Hypothalamus (tissue), 51 donors: ENCODE results near the gene AGPAT2.
A peak's percentile ranks its signal among the peaks of the same experiment; 100 is the strongest.

Experiments
- DNase-seq, 51 donors: peaks; one replicate each; lab custom pipeline; 2025; lab: John Stamatoyannopoulos, UW

AGPAT2 gene

DNA sequence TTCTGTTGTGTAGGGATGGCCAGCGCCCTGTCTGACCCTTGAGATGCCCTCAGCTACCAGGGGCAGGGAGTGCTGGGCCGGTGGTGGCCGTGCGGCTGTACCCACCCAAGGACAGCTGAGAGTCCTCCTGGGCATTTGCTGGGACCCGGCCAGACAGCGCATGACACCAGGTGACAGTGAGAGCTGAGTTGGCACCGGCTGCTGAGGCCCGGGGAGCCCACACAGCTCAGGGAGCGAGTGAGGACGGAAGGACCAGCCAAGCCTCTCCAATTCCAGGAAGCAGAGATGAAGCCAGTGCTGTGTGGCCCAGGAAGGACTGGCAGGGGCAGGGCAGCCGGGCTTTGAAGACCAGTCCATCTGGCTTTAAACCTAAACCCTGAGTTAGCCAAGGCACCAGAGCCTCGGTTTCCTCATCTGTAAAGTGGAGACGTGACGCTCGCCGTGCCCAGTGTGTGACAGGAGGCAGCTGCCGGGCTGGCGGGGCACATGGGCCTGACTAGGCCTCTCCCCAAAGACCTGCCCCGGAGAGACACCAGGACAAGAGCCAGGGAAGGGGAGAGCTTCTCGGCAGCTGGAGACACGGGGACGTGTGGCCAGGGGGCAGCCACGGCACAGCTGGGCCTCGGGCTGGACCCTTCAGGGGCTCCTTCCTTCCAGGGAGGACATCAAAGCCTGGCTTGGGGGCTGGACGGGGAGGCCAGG is 3.0 kb upstream of the AGPAT2 start:
- DNase-seq, result no peak

GRCh38 chr9:136689108-136689460 is 1.8 kb upstream of the AGPAT2 start:
- DNase-seq, result no peak

- no peak for DNase-seq
Observed at GRCh38 chr9:136688274-136689107, 1.2 kb upstream of the AGPAT2 start.

DNA sequence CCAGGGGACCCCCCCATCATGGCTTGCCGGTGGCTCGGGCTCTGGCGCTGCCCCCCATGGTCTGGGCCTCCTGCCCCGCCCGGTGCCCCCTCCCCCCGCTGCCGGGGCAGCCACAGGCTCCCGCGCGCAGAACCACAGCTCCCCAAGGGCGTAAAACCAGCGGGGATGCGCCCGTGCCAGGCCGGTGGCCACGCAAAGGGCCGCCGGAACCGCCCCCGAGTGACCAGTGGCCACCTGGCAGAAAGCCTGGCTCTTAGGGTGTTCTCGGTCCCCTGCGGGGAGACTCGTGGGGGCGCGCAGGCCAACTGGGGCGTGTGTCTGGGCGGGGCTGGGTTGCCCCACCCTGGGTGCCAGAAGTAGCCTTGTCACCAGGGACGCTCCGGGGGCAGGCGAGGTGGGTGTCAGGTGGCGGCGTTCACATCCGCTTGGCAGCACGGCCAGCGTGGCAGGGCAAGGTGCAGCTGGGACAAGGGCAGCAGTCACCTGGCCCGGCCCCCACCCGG is 515 bp upstream of the AGPAT2 start:
- DNase-seq, result no peak

DNA sequence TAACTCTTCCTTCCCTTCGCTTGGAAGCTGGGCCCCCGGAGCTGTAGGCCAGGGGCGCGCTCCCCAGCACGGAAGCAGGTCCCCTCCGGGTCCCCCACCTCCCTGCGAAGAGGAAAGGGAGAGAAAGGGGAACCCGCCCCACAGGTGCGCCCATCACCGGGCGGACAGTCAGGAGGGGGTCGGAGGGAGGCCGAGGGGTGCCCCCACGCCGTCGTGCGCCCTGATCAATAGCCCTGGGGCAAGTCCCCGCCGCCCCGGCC is 793 bp downstream of the AGPAT2 start:
- DNase-seq, result no peak

GRCh38 chr9:136685790-136686533 is 1.3 kb downstream of the AGPAT2 start:
- no peak for DNase-seq

GRCh38 chr9:136685216-136685615 is 2.0 kb downstream of the AGPAT2 start:
- no peak for DNase-seq

DNA sequence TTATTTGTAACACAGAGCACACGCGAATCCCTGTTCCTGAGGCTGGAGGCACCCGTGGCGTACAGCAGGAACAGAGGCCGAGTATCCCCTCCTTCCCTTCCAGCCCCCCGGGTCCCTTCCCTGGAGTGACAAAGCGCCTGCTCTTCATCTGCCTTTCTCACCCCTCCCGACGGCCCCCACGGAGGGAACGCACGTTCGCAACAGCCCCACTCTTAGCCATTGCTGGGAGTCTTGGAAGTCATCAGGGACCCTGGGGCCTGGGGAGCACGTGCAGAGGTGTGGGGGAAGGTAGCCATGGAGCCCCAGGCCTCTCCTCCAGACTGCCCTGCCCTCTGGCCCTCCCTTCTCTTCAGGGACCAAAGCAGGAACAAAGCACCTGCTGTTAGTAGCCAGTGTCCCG is 2.5 kb downstream of the AGPAT2 start:
- no peak for DNase-seq

- DNase-seq, result no peak
Observed at GRCh38 chr9:136684339-136684738, 2.9 kb downstream of the AGPAT2 start.

DNA sequence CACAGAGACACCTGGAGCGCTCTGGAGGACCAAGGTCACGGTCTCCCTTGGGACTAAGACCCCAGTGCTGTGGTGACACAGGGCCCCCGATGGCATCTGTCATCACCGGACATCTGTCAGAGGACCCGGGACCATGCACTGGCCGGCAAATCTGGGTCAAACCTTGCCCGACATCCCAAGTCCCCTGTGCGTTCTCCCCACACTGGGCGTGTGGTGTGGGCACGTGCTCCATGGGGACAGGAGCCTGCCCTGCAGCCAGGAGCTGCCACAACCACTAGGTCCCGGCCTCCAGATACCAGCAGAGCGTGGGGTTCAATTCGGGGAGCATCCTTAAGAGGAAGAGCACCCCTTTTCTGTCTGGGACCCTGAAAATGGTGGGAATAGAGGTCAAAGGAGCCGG is 3.5 kb downstream of the AGPAT2 start:
- no peak for DNase-seq

DNA sequence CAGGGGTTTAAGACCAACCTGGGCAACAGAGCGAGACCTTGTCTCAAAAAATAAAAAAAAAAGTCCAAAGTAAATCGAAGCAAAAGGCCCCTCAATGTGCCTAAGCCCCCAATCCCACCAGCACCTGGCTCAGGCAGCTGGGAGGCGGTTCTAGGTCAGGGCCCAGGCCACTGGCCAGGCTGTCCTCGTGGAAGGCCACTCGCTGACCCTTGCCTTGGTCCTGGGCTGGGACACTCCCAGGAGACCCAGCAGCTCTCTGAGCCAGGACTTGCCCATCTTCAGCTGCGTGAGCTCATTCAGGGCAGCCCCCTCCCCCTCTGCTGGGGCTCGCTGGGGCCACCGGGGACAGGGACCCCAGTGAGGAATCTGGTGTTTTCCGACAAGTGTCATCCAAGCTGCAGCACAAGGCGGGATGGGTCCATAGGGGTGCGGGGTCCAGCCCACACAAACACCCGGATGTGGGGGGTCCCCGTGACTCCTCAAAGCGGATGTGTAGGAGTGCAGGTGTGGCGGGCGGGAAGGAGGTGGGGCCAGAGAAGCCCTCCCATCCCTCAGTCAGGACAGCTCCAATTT is 4.0 kb downstream of the AGPAT2 start:
- DNase-seq, result no peak

DNA sequence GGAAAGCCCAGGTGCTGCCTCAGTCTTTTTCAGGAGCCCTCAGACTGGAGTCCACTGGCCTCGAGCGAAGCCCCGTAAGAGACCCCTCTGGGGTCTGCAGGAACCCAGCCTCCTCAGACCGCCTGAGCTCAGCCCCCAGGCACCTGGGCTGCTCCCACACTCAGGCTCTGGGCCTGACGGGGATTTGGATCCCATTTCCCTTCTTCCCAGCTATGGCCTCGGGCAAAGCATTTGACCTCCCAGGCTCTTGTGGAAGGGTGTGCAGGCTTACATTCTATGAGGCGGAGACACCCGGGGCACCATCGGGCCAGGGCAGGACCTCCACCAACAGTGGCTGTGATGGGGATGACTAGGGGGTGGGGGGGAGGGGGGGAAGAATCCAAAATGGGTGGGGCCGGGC is 4.5 kb downstream of the AGPAT2 start:
- no peak for DNase-seq

DNA sequence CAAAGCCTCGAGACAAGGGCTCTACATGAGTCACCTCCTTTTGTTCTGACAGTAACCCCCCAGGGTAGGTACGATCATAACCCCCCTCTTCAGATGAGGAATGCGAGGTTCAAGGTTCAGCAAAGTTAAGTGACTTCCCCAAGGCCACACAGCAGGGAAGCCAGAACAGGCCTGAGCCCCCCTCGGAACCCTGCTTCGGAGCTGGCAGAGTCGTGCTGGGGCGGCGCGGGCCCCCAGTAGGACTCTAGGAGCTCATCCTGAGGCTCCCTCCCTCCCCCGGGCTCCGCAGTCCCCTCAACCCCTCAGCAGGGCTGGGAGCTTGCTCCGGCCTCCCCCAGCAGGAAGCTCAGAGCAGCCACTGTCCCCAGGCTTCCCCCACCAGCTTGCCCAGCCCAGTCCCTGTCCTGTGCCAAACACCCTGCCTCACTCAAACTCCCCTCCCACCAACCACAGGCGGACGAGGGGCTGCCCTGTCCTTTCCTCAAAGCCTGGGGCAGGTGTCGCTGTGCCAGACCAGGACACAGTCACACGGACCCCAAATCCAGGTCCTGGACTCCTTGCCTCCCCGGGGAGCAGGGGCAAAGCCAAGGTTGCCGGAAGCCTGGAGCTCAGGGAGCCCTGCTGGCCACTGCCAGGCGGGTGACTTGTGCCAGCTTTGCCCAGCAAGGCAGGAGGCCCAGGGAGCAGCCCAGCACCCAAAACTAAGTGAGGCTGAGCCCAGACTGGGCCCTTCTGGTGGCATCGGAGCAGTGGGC is 5.1 kb downstream of the AGPAT2 start:
- no peak for DNase-seq

- no peak for DNase-seq
Observed at GRCh38 chr9:136681029-136681428, 6.2 kb downstream of the AGPAT2 start.

DNA sequence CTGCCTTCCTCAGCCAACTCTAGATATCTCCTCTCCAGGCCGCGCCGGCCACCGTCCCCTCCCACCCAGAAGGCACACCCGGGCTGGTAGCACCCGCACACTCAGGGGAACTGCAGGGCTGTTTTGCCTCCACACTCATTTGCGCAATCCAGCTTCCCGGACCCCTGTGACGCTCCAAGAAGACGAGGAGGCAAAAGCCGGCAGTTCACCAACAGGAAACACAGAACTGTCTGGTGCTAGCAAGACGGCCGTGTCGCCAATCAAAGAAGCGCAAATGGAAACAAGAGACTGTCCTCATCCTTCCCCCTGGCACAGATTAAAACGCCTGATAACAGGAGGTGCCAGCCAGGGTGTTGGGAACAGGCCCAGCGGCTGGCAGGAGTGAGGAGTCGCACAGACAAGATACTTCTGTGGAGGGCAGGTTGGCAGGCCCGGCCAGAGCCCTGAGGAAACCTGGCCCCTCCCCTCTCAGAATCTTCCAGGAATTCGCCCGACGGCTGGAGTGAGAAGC is 7.8 kb downstream of the AGPAT2 start:
- peak in 10 of 51 donors; percentile 8 to 41 (median 16) for DNase-seq

GRCh38 chr9:136678624-136679023 is 8.6 kb downstream of the AGPAT2 start:
- DNase-seq, result no peak

DNA sequence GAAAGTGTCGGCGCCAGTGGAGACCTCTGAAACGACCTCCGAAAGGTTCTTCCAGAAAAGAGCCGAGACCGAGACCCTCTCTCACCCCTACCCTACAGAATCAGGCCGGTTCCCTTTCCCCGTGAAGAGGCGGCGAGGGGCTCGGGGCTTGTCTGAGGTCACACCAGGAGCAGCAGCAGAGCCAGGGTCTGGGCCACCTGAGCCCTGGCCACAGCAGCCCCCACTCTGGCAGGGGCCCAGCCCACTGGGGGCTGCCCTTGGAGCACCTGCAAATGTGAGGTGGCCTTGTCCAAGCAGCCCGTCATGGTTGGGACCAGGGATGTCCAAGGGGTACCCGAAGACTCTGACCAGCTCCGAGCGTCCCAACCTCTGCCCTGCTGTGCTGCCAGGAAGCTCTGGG is 9.2 kb downstream of the AGPAT2 start:
- no peak for DNase-seq

DNA sequence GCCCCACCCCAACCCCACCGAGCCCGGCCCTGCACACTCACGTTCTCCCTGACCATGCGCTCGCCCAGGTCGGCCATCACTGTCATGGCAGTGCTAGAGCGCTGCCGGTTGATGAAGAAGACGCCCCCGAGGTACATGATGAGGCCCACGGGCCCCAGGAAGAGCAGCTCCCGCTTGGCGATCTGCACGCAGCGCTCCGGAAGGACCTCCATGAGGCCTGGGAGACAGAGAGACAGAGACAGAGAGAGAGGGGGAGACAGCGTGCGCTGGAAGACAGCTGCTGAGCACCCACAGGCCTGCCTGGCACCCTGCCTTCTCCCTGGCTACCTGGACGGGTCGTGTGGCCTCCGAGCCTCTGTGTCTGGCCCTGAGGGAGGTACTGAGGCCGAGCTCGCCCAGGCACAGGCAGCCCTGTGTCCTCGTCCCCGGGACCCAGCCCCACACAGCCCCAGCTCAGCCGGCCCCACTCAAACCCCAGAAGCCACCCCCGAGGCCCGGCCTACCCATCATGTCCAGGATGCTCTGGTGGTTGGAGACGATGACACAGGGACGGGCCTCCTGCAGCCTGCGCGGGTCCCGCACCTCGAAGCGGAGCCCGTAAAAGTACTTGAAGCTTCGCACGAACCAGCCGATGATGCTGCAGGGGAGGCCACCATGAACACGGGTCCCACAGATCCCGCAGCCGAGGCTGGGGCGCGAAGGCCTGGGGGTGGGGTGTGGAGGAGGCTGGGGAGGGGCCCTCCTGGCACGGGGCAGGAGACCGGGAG is 10.2 kb downstream of the AGPAT2 start:
- no peak for DNase-seq

- no peak for DNase-seq
Observed at GRCh38 chr9:136676297-136676794, 10.9 kb downstream of the AGPAT2 start.
